ENCODE data around the gene NEIL1.

GRCh38 chr15:75314552-75315290 lies 32.1 kb upstream of the NEIL1 start:
- TF ChIP-seq CTCF (IDR thresholded peaks at IDR 0.05; ENCODE audit: poor library complexity) (no peak), EZH2phosphoT487 (IDR thresholded peaks at IDR 0.05; ENCODE audit: low read depth, severe bottlenecking, unreplicated experiment) (no peak), EZH2 (IDR thresholded peaks at IDR 0.05; ENCODE audit: borderline replicate concordance) (no peak)

Data from hepatocyte (in vitro differentiated cells).